HEK293T (cell line): ENCODE measurements around the gene CHST6.

Source experiments
- FOXA1 ChIP-seq: fragments of 450-650 bp; IDR thresholded peaks from 2 replicates; pipeline ENCODE4 v1.6.1; 2016; ENCODE audit warnings: mild to moderate bottlenecking
- FOXM1 ChIP-seq: fragments of 450-650 bp; IDR thresholded peaks from 2 replicates; pipeline ENCODE4 v1.6.1; 2017; ENCODE audit warnings: mild to moderate bottlenecking, borderline replicate concordance
- NFRKB ChIP-seq: fragments of 450-650 bp; IDR thresholded peaks from 2 replicates; pipeline ENCODE4 v1.6.1; 2016; ENCODE audit warnings: mild to moderate bottlenecking, moderate library complexity
- SP1 ChIP-seq: fragments of 450-650 bp; IDR thresholded peaks from 2 replicates; pipeline ENCODE4 v1.6.1; 2017
- SUZ12 ChIP-seq: fragments of 450-650 bp; IDR thresholded peaks from 2 replicates; pipeline ENCODE4 v1.6.1; 2016; ENCODE audit warnings: mild to moderate bottlenecking
- ZNF384 ChIP-seq: fragments of 450-650 bp; IDR thresholded peaks from 2 replicates; pipeline ENCODE4 v1.6.1; 2016

- TF ChIP-seq NFRKB (no peak), SUZ12 (no peak), SP1 (no peak), FOXA1 (no peak), FOXM1 (no peak), ZNF384 (no peak)
Observed at GRCh38 chr16:75485230-75486013, 9.8 kb downstream of the CHST6 start.
